Activated CD8-positive, alpha-beta memory T cell treated with anti-CD3 and anti-CD28 coated beads, Interleukin-2, amount 50 U/mL, for 4 hours (primary cell): ENCODE measurements around the gene IL2RG.

Experiments used
- DNase-seq: peaks from one replicate; pipeline ENCODE4 v3.0.0-alpha.2; 2020

IL2RG gene

GRCh38 chrX:71107762-71108360 lies 3.5 kb downstream of the IL2RG start:
- peak; percentile 31 for DNase-seq

GRCh38 chrX:71107245-71107644 lies 4.1 kb downstream of the IL2RG start:
- no peak for DNase-seq

- DNase-seq, result no peak
Measured at GRCh38 chrX:71106427-71106826, 5.0 kb downstream of the IL2RG start, which contains the start of gene CXorf65. Gene CXorf65, minus strand, starts transcription at chrX:71106740. Its CDS starts 184 bp downstream, at chrX:71106556.

GRCh38 chrX:71105628-71106027 lies 5.7 kb downstream of the IL2RG start:
- DNase-seq, result no peak

GRCh38 chrX:71103110-71103983 lies 8.0 kb downstream of the IL2RG start:
- peak; percentile 58 for DNase-seq

GRCh38 chrX:71102292-71102691 lies 9.1 kb downstream of the IL2RG start:
- no peak for DNase-seq

- DNase-seq, result no peak
Measured at GRCh38 chrX:71100581-71101505, 10.5 kb downstream of the IL2RG start.

- no peak for DNase-seq
Measured at GRCh38 chrX:71099736-71100135, 11.6 kb downstream of the IL2RG start.

- no peak for DNase-seq
Measured at GRCh38 chrX:71098951-71099506, 12.3 kb downstream of the IL2RG start.

- peak; percentile 83 for DNase-seq
Measured at GRCh38 chrX:71098302-71098701, 13.1 kb downstream of the IL2RG start.

GRCh38 chrX:71096760-71097032 lies 14.7 kb downstream of the IL2RG start:
- DNase-seq, result no peak

GRCh38 chrX:71095981-71096759 lies 15.2 kb downstream of the IL2RG start:
- no peak for DNase-seq

- peak; percentile 87 for DNase-seq
Measured at GRCh38 chrX:71095555-71095980, 15.8 kb downstream of the IL2RG start, which contains the start of gene FOXO4. Gene FOXO4, plus strand, starts transcription at chrX:71095851. Its CDS starts 678 bp downstream, at chrX:71096529.

- DNase-seq, result no peak
Measured at GRCh38 chrX:71095033-71095432, 16.3 kb downstream of the IL2RG start.

GRCh38 chrX:71091263-71091662 lies 20.1 kb downstream of the IL2RG start:
- no peak for DNase-seq

GRCh38 chrX:71085900-71086299 lies 25.5 kb downstream of the IL2RG start:
- DNase-seq, result no peak

GRCh38 chrX:71082822-71083221 lies 28.6 kb downstream of the IL2RG start:
- DNase-seq, result no peak

GRCh38 chrX:71082124-71082647 lies 29.2 kb downstream of the IL2RG start:
- no peak for DNase-seq

GRCh38 chrX:71081330-71082123 lies 29.9 kb downstream of the IL2RG start:
- no peak for DNase-seq

- no peak for DNase-seq
Measured at GRCh38 chrX:71070531-71070930, 40.8 kb downstream of the IL2RG start.
